WERI-Rb-1 (cell line): ENCODE data around the gene LGI4.
"Not testable (repeated sequence)": the region's sequence is repeated elsewhere in the genome, so short reads cannot be mapped to it uniquely, and the experiment has no call there.

Experiments
- DNase-seq: peaks from one replicate; pipeline ENCODE4 v3.0.0-alpha.2; 2020
- H3K27ac ChIP-seq: fragments of 250-450 bp; sonication (Bioruptor Pico); 2 replicates; pipeline ENCODE4 v1.5.1; 2020; ENCODE audit warnings: mild to moderate bottlenecking, moderate library complexity
- H3K27me3 ChIP-seq: fragments of 250-450 bp; sonication (Bioruptor Pico); 2 replicates; pipeline ENCODE4 v1.5.1; 2021; ENCODE audit warnings: mild to moderate bottlenecking, low read depth, moderate library complexity; ENCODE audit not compliant: insufficient read depth, severe bottlenecking
- H3K36me3 ChIP-seq: fragments of 250-450 bp; sonication (Bioruptor Pico); 2 replicates; pipeline ENCODE4 v1.5.1; 2020; ENCODE audit warnings: mild to moderate bottlenecking, moderate library complexity
- H3K4me3 ChIP-seq: 2 replicates; pipeline ENCODE4 v1.5.1; 2011; ENCODE audit warnings: low read depth, mild to moderate bottlenecking, control low read depth, low read length
- H3K9me3 ChIP-seq: fragments of 250-450 bp; sonication (Bioruptor Pico); 2 replicates; pipeline ENCODE4 v1.5.1; 2021; ENCODE audit warnings: mild to moderate bottlenecking, moderate library complexity; ENCODE audit not compliant: severe bottlenecking
- CTCF ChIP-seq: IDR thresholded peaks from 2 replicates; pipeline ENCODE4 v1.5.1; 2011; ENCODE audit warnings: low read depth, mild to moderate bottlenecking, control low read depth, inconsistent platforms, low read length

LGI4 gene

GRCh38 chr19:35105411-35106290 lies 29.2 kb downstream of the LGI4 start:
- H3K36me3 ChIP-seq = no peaks in the 10 kb centered on the region
- H3K4me3 ChIP-seq = no peak overlapping the region
- no peak for DNase-seq
- H3K9me3 ChIP-seq = peaks cover 4% of the 10 kb centered on the region
- H3K27me3 ChIP-seq = no peaks in the 10 kb centered on the region
- no peak overlapping the region for H3K27ac ChIP-seq
- TF ChIP-seq CTCF = no peak

- H3K4me3 ChIP-seq = no peak overlapping the region
- peaks cover 4% of the 10 kb centered on the region for H3K9me3 ChIP-seq
- H3K27ac ChIP-seq = no peak overlapping the region
- no peak for DNase-seq
- H3K27me3 ChIP-seq = no peaks in the 10 kb centered on the region
- no peak for TF ChIP-seq CTCF
- no peaks in the 10 kb centered on the region for H3K36me3 ChIP-seq
Observed at GRCh38 chr19:35105047-35105410, 29.8 kb downstream of the LGI4 start.

GRCh38 chr19:35104361-35104760 lies 30.5 kb downstream of the LGI4 start:
- H3K27ac ChIP-seq = no peak overlapping the region
- TF ChIP-seq CTCF = no peak
- no peaks in the 10 kb centered on the region for H3K36me3 ChIP-seq
- H3K27me3 ChIP-seq = no peaks in the 10 kb centered on the region
- H3K4me3 ChIP-seq = no peak overlapping the region
- peaks cover 4% of the 10 kb centered on the region for H3K9me3 ChIP-seq
- DNase-seq = no peak

GRCh38 chr19:35103614-35104013 lies 31.2 kb downstream of the LGI4 start:
- H3K9me3 ChIP-seq, H3K36me3 ChIP-seq, DNase-seq, H3K27ac ChIP-seq, H3K4me3 ChIP-seq, H3K27me3 ChIP-seq: not testable (repeated sequence)

- not testable (repeated sequence) for H3K4me3 ChIP-seq, DNase-seq
Observed at GRCh38 chr19:35101949-35102348, 32.9 kb downstream of the LGI4 start.

GRCh38 chr19:35100588-35101533 lies 34.0 kb downstream of the LGI4 start:
- TF ChIP-seq CTCF = no peak
- no peaks in the 10 kb centered on the region for H3K27me3 ChIP-seq
- no peak for DNase-seq

More at GRCh38 chr19:35101949-35102348, 32.9 kb downstream of the LGI4 start:
- not testable (repeated sequence) for H3K27ac ChIP-seq, H3K9me3 ChIP-seq, H3K27me3 ChIP-seq, H3K36me3 ChIP-seq

More at GRCh38 chr19:35100588-35101533, 34.0 kb downstream of the LGI4 start:
- Histone ChIP-seq H3K9me3 (peaks cover 4% of the 10 kb centered on the region), H3K36me3 (no peaks in the 10 kb centered on the region), H3K27ac (no peak overlapping the region), H3K4me3 (no peak overlapping the region)
